Measurements from ENCODE around the gene DIP2B.
A peak's percentile ranks its signal among the peaks of the same experiment; 100 is the strongest.
"Not testable (repeated sequence)": the region's sequence is repeated elsewhere in the genome, so short reads cannot be mapped to it uniquely, and the experiment has no call there.

The DIP2B gene

DNA sequence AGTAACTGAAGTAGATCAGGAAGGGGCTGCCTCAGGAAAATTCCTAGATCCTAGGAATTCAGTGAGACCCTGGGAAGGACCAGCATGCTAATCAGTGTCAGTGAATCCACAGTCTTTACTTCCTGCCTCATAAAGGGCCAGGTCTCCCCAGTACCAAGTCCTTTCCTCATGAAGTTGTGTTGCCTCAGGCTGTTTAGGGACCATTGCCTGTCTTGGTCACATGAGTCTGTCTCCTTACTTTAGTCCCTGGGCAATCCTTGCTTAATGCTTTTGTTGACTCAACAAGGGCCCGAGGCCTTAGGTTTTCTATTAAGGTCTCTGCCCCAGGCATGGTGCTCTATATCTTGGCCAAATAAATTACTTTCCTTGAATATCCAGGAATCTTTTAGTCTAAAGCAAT lies 243.0 kb downstream of the DIP2B start:
- no peak overlapping the region for H3K27ac Mint-ChIP-seq
- no peak overlapping the region for H3K4me3 Mint-ChIP-seq
- H3K4me1 Mint-ChIP-seq: no peaks in the 10 kb centered on the region
- H3K27me3 Mint-ChIP-seq: no peaks in the 10 kb centered on the region
- DNase-seq: no peak
- H3K9me3 Mint-ChIP-seq: no peaks in the 10 kb centered on the region
- H3K36me3 Mint-ChIP-seq (ENCODE audit: low read depth): peaks cover 18% of the 10 kb centered on the region
- no peak for ATAC-seq

DNA sequence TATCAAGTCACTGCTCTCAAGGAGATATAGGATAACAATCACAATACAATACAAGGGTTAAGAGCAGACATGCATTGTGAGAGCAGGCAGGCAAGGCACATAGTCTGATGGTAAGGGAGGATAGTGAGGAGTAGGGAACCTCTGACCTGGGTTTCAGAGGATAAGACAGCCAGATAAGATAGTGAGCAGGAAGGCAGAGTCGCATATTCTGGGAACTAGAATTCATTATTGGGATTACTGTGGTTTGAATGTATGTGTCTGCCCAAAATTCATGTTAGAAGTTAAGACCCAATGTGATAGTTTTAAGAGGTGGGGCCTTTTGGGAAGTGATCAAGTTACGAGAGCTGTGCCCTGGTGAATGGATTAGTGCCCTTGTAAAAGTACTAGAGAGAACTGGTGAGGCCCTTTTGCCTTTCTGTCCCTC lies 244.7 kb downstream of the DIP2B start:
- Mint-ChIP-seq H3K27me3 (no peaks in the 10 kb centered on the region), H3K27ac (no peak overlapping the region), H3K4me3 (no peak overlapping the region), H3K36me3 (ENCODE audit: low read depth) (peaks cover 16% of the 10 kb centered on the region), H3K9me3 (no peaks in the 10 kb centered on the region), H3K4me1 (no peaks in the 10 kb centered on the region)
- no peak for DNase-seq
- no peak for ATAC-seq

GRCh38 chr12:50750366-50750765 lies 245.6 kb downstream of the DIP2B start:
- no peaks in the 10 kb centered on the region for H3K4me1 Mint-ChIP-seq
- DNase-seq (no peak), ATAC-seq (no peak)
- H3K4me3 Mint-ChIP-seq: no peak overlapping the region
- H3K27ac Mint-ChIP-seq: no peak overlapping the region
- H3K36me3 Mint-ChIP-seq (ENCODE audit: low read depth): peaks cover 15% of the 10 kb centered on the region
- no peaks in the 10 kb centered on the region for H3K27me3 Mint-ChIP-seq
- no peaks in the 10 kb centered on the region for H3K9me3 Mint-ChIP-seq

- peaks cover 13% of the 10 kb centered on the region for H3K36me3 Mint-ChIP-seq (ENCODE audit: low read depth)
- no peak for ATAC-seq
- no peaks in the 10 kb centered on the region for H3K9me3 Mint-ChIP-seq
- no peaks in the 10 kb centered on the region for H3K4me1 Mint-ChIP-seq
- no peaks in the 10 kb centered on the region for H3K27me3 Mint-ChIP-seq
- no peak overlapping the region for H3K27ac Mint-ChIP-seq
- no peak overlapping the region for H3K4me3 Mint-ChIP-seq
- DNase-seq: no peak
Measured at GRCh38 chr12:50751948-50752721, 247.3 kb downstream of the DIP2B start.

GRCh38 chr12:50753232-50753769 lies 248.5 kb downstream of the DIP2B start:
- Mint-ChIP-seq H3K36me3 (ENCODE audit: low read depth) (peaks cover 12% of the 10 kb centered on the region), H3K27ac (no peak overlapping the region), H3K27me3 (no peaks in the 10 kb centered on the region), H3K9me3 (no peaks in the 10 kb centered on the region), H3K4me1 (no peaks in the 10 kb centered on the region), H3K4me3 (no peak overlapping the region)
- no peak for ATAC-seq
- DNase-seq: no peak

DNA sequence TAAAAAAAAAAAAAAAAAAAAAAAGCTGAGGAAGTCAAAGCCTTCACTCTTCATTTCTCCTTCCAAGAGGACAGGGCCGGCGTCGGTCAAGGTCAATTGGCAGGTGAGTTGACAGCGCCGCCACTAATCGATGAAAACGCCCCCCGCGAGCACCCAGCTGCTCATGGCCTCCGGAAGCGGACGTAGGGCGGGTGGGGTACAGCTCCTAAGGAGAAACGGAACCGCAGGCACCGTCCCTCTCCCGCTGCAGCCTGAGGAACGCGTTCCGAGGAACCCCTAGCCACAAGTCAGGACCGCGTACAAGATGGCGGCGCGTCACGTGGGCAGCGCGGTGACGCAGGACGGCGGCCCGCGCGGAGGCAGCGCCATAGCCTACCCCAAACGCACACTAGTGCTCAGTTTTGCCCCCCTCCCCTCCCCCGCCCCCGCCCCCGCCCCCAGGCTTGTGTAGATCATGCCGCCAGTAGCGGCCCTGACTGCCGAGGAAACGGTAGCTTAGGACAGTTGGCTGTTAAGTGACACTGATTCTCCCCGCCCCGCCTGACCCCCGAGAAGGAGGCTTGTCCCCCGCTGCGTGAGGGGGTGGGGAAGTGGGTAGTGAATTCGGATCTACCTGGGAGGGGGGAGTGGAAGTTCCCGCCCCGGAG lies 259.0 kb downstream of the DIP2B start, which contains the start of gene ATF1:
TSS of gene ATF1 (plus strand) at position 463 of the 647 bp plus-strand sequence. CDS start 16,045 bp downstream, outside the sequence.
- DNase-seq (peak; percentile 88), ATAC-seq (peak; percentile 87)
- Mint-ChIP-seq H3K4me1 (peaks cover 41% of the 10 kb centered on the region), H3K27me3 (no peaks in the 10 kb centered on the region), H3K27ac (peak within 1 kb of the TSS; percentile 97), H3K4me3 (peak within 1 kb of the TSS; percentile 84), H3K36me3 (ENCODE audit: low read depth) (peaks cover 5% of the 10 kb centered on the region), H3K9me3 (no peaks in the 10 kb centered on the region)

DNA sequence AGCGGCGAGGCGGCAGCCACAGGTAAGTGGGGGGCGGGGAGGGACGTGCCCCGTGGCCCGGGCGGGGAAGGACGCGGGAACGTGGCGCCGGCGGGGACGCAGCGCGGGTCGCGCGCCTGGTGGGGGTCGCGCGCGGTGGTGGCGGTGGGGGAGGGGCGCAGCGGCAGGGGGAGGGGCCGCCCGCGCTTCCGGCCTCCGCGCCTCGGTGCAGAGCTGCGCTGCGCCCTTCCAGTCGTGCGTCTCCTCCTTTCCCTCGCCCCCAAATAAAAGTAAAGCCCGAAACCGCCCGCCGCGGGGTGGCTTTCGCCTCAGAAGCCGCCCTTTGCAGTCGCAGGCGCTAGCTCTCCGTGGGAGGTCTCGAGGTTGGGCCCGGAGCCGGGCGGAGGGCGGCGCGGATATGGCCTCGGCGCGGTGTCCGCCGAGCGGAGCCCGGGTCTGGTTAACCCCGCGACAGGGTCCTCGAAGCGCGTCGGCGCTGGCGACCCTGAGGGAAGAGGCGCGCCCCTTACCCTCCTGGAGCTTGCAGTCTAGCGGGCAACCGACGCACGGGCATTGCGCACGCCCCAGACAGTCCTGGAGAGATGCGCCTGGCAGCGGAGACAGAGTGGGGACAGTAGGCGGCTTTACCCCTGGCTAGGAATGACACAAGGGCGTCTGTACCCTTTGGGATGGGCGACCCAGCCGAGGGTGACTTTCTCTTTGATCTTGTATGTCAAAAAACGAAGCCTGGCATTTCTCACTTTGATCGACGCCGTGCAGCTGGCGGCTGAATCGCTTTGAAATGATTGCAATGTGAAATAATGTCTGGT lies 259.7 kb downstream of the DIP2B start:
- Mint-ChIP-seq H3K4me3 (peak overlapping the region; percentile 84), H3K27ac (peak overlapping the region; percentile 97), H3K9me3 (no peaks in the 10 kb centered on the region), H3K36me3 (ENCODE audit: low read depth) (peaks cover 8% of the 10 kb centered on the region), H3K4me1 (peaks cover 41% of the 10 kb centered on the region), H3K27me3 (no peaks in the 10 kb centered on the region)
- ATAC-seq (peak; percentile 58), DNase-seq (peak; percentile 82)

GRCh38 chr12:50765095-50765911 lies 260.5 kb downstream of the DIP2B start:
- ATAC-seq (no peak), DNase-seq (peak; percentile 41)
- no peaks in the 10 kb centered on the region for H3K27me3 Mint-ChIP-seq
- peaks cover 9% of the 10 kb centered on the region for H3K36me3 Mint-ChIP-seq (ENCODE audit: low read depth)
- H3K9me3 Mint-ChIP-seq: no peaks in the 10 kb centered on the region
- H3K4me1 Mint-ChIP-seq: peaks cover 41% of the 10 kb centered on the region
- H3K27ac Mint-ChIP-seq: peak overlapping the region; percentile 97
- H3K4me3 Mint-ChIP-seq: peak overlapping the region; percentile 84

DNA sequence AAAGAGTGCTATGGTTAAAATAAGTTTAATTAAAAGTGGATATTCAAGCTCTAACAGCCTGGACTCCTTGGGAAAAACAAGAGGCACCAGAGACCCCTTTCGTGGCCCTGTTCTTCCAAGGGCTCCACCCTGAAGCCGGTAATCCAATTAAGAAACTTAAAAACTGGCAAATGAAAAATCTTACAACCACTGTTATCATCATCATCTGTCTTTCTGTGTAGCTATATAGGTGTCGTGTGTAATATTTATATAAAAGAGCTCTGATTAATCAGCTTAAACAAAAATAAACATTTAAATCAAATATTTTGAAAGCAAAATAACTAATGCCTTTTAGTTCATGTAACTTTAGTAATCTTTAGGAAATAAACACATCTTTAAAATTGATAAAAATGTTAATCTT lies 263.6 kb downstream of the DIP2B start:
- Mint-ChIP-seq H3K9me3 (no peaks in the 10 kb centered on the region), H3K36me3 (ENCODE audit: low read depth) (peaks cover 24% of the 10 kb centered on the region), H3K27me3 (no peaks in the 10 kb centered on the region), H3K4me3 (no peak overlapping the region), H3K27ac (no peak overlapping the region), H3K4me1 (peaks cover 28% of the 10 kb centered on the region)
- DNase-seq: no peak
- no peak for ATAC-seq

DNA sequence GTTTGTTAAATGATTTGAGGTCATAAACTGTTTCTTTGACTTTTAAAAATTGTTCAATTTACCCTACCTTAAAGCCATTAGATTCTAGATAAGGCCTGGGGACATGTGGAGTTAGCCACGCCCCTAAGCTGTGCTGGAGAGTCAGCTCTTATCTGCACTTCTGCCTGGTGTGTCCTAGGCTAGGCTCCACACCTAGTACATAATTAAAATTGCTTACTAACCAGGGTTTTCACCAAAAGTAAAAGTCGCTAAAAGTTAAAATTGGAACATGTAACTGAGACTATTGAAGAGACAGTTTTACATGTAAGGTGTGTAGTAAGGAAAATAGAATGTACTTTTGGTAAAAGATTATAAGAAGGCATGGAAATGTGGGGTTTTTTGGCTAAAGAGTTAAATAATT lies 264.0 kb downstream of the DIP2B start:
- not testable (repeated sequence) for H3K4me3 Mint-ChIP-seq, H3K27ac Mint-ChIP-seq, H3K9me3 Mint-ChIP-seq, ATAC-seq, H3K27me3 Mint-ChIP-seq, DNase-seq
- H3K4me1 Mint-ChIP-seq: peaks cover 29% of the 10 kb centered on the region
- H3K36me3 Mint-ChIP-seq (ENCODE audit: low read depth): peaks cover 21% of the 10 kb centered on the region

DNA sequence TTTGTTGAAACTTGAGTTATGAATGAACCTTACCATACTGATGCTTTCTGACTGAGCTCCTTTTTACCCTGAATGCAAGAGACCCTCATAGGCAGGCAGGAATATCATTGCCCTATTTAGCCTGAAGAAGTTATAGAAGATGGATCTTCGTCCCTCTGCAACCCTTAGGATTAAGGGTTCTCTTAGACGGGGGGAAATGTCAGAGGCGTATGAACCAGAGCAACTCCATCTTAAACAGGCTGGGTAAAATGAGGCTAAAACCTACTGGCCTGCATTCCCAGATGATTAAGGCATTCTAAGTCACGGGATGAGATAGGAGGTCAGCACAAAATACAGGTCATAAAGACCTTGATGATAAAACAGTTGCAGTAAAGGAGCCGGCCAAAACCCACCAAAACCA lies 266.6 kb downstream of the DIP2B start:
- Mint-ChIP-seq H3K27ac (no peak overlapping the region), H3K4me3 (no peak overlapping the region), H3K4me1 (peaks cover 30% of the 10 kb centered on the region), H3K36me3 (ENCODE audit: low read depth) (peaks cover 23% of the 10 kb centered on the region), H3K27me3 (no peaks in the 10 kb centered on the region), H3K9me3 (no peaks in the 10 kb centered on the region)
- DNase-seq: no peak
- no peak for ATAC-seq

GRCh38 chr12:50772470-50772869 lies 267.7 kb downstream of the DIP2B start:
- DNase-seq (no peak), ATAC-seq (no peak)
- Mint-ChIP-seq H3K4me3 (no peak overlapping the region), H3K9me3 (no peaks in the 10 kb centered on the region), H3K27me3 (no peaks in the 10 kb centered on the region), H3K27ac (no peak overlapping the region), H3K4me1 (peaks cover 36% of the 10 kb centered on the region), H3K36me3 (ENCODE audit: low read depth) (peaks cover 23% of the 10 kb centered on the region)

- Mint-ChIP-seq H3K4me3 (no peak overlapping the region), H3K27ac (no peak overlapping the region), H3K27me3 (no peaks in the 10 kb centered on the region), H3K9me3 (no peaks in the 10 kb centered on the region), H3K4me1 (peaks cover 39% of the 10 kb centered on the region), H3K36me3 (ENCODE audit: low read depth) (peaks cover 23% of the 10 kb centered on the region)
- no peak for DNase-seq
- ATAC-seq: no peak
Measured at GRCh38 chr12:50772877-50773276, 268.1 kb downstream of the DIP2B start.

DNA sequence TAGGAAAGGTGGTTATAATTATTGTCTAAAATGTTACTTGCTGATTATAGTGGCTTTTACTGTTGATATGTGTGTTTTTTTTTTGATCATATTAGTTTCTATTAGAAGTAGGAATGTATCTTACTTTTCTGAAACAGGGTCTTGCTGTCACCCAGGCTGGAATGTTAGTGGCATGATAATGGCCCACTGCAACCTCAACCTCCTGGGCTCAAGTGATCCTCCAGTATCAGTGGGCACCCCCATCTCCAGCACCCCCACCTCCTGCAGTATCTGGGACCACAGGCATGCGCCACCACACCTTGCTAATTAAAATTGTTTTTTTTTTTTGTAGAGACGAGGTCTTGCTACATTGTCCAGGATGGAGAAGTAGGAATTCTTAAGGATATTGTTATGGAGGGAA lies 270.5 kb downstream of the DIP2B start:
- DNase-seq (no peak), ATAC-seq (no peak)
- Mint-ChIP-seq H3K9me3 (no peaks in the 10 kb centered on the region), H3K4me3 (no peak overlapping the region), H3K27ac (no peak overlapping the region), H3K27me3 (no peaks in the 10 kb centered on the region), H3K36me3 (ENCODE audit: low read depth) (peaks cover 25% of the 10 kb centered on the region), H3K4me1 (peaks cover 33% of the 10 kb centered on the region)

Data from activated naive CD8-positive, alpha-beta T cell treated with anti-CD3 and anti-CD28 coated beads, Interleukin-2, amount 50 U/mL, for 24 hours (primary cell).